Effector CD4-positive, alpha-beta T cell (primary cell): ENCODE measurements around the gene PDSS2.
"Not testable (repeated sequence)": the region's sequence is repeated elsewhere in the genome, so short reads cannot be mapped to it uniquely, and the experiment has no call there.

ENCODE experiments used
- DNase-seq: peaks from one replicate; pipeline ENCODE4 v3.0.0-alpha.2; 2020
- total RNA-seq: gene quantifications from one replicate; lab custom pipeline; 2026; lab: John Stamatoyannopoulos, UW

PDSS2 gene, protein sequence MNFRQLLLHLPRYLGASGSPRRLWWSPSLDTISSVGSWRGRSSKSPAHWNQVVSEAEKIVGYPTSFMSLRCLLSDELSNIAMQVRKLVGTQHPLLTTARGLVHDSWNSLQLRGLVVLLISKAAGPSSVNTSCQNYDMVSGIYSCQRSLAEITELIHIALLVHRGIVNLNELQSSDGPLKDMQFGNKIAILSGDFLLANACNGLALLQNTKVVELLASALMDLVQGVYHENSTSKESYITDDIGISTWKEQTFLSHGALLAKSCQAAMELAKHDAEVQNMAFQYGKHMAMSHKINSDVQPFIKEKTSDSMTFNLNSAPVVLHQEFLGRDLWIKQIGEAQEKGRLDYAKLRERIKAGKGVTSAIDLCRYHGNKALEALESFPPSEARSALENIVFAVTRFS
- 14.1 reads per million, percentile 39 among the genes with 10 or more reads in this experiment for total RNA-seq

DNA sequence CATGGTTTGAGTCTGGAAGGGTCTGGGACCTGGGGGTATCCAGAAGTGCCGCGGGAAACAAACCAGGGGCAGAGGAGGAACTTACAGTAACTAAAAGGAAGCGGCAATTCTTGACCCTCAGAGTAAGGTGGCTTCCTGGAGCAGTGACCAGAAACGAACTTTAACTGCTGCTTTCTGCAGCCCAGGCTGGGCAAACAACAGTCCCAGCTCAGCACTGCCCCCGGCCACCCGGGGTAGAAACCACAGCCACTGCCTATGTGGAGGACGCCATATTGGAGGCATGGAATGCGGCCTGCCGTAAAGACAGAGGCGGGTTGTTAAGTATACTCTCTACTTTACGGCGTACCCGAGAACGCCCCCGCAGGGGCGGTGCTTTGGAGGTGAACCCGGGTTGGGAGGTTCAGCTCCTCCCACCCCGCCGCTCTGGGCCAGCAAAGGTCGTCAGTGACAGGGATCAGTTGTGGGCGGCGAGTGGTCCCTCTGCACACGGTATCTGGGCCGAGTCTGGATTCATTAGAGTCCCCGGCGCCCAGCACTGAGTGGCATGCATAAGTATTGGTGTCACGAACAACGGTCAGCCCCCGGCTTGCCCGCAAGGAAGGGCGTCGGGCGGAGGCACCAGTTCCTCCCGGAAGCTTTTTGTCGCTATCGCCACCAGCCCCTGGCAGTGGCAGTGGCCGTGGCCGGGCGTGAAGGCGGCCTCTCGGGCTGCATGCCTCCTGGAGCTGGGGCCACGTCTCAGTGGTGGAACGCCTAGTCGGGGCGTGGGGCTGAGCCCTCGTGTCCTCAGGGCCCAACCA, at the start of gene PDSS2:
TSS of gene PDSS2 (minus strand) at position 282 of the 800 bp plus-strand sequence. CDS start at position 3, 279 bp downstream.
- DNase-seq: peak; percentile 96

DNA sequence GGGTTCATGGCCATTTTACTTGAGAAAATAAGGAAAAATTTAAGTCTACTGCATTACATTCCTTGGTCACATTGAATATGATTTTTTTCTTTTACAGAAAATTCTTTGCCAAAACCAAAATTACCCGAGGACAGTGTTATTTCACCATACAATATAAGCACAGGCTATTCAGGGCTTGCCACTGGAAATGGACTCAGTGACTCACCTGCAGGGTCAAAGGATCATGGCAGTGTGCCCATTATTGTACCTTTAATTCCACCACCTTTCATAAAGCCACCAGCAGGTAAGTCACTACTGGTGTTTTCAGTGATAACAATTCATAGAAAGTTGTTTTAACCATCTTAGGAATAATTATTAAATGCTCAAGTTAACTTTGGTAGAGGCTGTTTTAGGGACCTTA, 46.8 kb upstream of the PDSS2 start:
- no peak for DNase-seq

DNA sequence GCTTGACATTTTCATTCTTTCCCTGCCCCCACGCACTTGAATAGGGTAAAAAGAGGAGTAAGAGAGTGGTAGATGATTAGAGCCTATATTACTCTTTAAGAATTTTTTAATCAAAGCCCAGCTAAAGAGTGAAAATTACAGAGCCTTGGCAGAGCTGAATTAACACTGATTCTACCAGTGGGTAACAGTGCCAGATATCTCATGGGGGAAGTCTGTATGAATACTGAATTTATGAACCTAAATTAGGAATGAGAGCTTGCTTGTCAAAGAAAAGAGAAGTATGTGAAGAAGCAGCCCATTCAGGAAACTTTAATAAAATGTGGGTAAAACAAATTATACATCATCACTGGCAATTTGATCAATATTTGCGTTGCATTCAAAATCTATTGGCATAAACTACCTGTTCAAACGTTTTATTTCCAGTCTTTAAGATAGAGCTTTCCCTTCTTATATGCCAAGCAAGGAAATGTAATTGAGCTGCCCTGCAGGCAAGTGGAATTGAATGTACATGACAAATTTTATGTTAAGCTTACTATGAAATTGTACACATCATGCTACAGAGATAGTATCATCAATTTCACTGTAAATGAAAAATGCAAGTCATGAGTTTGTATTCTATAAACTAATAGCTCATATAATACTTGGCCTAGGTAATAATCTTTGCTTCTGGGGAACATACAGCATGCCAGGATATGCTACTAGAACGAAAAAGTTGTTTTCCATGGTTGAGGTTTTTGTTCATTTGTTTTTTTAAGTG, 45.1 kb upstream of the PDSS2 start:
- no peak for DNase-seq

DNA sequence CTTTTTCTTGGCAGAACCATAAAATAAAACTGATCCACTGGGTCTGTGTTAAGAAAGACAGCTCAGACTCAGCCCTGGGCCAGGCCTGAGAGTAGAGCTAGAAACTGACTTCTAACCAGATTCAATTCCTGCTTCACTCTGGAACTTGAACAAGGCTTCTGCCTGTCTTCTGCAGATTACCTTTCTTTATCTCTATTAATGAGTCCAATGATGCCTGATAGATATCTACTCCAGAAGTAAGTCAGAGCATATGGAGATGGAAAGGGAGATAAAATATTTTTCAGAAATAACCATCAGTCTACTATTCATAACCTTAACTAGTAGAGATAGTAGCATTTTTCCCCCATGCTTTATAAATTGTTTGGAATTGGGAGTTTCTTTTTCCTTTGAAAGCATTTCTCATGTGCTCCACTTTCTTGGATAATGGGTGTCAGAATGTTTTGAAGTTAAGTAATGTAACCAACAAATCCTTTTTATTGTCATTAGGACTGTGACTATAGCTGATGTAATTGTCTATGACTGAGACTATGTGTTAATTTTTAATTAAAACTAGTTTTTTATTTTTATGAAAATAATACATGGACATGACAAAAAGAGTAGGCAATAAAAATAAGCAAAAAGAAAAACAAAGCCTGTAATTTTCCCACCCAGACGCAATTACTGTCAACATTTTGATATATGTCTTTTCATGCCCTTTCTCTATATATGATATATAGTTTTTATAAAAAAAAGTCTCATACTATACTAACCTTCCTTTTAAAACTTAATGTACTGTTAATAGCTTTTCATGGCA, 37.7 kb upstream of the PDSS2 start:
- DNase-seq: no peak

DNA sequence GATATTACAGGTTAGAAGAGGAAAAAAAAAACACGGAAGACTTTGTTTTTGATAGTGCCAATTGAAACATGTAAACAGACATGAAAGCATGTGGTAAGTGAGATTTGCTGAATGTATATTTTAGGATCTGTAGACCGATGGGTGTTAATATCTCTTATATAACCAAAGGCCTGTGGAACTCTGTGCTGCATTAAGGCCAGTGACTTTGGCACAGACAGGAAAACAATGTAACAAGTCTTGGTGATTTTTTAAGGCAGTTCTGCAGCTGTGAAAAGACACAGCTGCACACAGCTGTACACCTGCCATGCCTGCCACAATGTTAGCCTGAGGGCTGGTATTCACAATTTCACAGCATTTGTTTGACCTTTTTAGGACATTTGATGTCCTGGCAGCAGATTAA, 36.6 kb upstream of the PDSS2 start:
- DNase-seq: no peak

DNA sequence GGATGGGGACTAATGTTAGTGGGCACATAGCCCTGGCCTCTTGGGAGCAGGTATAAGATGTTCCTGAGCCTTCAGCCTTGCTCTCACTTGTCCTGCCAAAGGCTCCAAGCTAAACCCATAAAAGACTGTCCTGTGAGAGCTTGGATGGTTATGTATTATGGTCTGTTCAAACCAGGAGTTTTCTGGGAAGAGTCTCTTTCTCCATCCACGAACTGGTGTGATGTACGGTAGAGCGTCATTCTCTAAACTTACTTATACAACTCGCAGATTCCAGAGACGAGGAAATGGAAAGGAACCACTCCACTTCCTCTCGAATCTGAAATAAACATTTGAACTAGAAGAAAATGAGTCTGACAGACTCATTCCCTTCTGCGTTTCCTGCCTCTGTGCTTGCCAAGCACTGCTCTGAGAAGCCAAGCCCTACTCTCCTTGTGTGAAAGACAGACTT, 35.9 kb upstream of the PDSS2 start:
- no peak for DNase-seq

DNA sequence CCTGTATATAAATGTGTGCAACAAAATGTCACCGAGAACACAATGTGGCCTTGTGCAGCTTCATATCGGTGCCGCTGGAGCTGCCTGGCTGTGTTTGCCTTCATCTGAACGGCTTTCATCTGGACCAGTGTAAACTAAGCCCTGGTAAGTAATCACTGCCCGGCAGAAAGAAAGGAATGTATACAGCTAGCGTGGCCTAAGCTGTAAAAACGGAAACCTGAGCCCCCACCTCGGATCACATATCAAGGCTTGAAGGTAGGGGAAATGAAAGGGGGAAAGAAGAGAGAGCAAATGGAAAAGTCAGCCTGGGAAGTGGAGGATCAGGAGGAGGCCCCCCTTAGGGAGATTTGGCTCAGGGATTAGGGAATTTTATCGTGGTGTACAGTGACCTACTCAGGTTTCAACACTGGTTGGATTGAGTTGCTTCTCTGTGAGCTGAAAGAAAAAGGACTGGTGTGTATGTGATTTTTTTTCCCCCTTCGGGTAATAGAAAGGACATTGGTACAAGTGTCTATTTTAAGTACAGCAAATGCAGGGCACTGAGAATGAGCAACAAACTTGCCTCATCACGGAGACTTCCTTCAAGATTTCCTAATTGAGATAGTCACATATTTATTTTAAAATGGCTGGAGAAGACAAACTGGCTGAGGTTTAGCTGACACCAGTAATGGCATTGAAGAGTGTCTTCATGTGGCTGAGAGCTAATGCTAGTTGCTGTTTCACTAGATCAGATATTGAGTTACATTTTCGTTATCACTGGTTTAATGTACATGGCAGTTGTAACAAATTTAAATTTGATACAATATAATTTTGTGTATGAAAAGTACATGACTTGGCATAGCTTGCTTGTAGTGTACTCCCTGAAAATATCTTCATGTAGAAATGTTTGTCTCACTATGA, 34.0 kb upstream of the PDSS2 start:
- no peak for DNase-seq

DNA sequence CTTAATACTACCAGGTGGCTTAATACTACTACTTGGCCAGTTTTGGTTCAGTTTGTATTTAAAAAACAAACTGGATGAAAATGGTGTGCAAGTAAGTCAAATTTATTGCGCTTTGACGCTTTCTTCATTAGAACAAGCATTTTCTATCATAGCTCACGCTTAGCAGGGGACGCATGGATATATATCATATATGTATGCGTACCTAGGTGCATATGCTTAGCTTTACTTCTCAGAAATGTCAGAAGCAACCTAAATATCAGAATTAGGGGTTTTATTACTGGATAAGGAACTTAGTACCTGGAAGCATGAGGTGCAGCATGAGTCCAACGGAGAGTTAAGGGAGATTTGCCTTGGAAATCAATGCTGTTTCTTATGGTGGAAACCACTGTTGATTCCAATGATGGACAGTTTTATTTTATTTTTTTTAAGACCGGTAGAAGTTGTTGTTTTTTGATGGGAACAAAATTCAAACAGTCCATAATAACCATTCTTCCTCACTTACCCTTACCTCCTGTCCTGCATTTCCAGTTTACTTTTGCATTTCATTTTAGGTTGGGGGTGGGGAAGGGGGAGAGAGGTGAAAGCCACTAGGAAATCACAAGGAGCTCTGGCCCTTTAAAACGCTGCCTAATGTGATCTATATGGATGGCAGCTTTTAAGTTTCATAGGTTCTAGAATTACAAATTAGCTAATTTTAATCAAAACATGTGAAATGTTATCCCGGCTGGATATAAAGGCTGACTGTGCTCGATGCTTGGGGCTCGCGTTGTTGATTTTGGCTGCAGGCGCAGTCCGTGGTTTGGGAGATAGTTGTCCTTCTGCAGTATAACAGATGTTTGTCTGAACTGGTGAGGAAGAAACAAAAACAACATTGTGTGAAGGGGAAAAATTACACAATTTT, 32.6 kb upstream of the PDSS2 start:
- no peak for DNase-seq

DNA sequence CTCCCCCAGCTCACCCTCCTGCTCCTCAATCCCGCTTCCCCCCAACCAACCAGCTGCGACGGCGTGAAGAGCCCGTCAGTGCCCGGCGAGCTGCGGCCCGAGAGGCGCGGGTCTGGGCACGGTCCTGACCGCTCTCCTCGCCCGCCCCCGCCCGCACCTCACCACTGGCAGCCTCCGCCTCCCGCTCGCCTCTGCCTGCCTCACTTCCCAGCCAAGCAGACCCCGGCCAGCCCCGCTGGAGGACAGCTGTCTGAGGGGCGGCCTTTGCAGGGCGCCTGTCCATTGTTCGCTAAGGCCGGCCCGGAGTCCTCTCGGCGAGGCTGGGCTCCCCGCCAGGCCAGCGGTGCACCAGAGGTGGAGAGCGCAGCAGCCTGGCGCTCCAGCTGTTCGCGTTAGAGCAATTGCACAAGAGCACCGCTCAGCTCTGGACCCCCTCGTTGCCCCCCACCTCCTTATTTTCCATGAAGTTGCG, 31.8 kb upstream of the PDSS2 start:
- DNase-seq: no peak

DNA sequence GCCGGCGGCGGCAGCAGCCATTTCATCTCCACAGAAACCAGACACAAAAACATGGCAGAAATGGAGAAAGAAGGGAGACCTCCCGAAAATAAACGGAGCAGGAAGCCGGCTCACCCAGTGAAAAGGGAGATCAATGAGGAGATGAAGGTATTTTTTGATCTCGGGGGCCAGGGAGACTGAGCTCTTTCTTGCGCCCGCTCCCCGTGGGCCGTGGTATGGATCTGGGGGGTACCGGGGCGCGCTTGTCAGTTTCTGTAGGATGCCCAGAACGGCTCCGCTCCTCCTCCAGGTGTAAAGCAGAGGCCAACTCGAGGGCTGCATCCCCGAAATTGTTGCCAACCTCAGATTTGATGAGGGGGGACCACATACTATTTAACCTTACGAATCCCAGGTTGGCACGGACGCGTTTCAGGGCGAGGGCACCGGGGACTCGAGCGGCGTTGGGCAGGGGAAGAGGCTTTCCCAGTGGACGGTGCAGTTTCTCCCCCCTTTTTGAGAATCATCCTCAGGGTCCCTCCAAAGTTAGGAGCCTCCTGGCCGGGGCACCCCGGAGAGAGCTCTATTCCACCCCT, 31.3 kb upstream of the PDSS2 start:
- no peak for DNase-seq

DNA sequence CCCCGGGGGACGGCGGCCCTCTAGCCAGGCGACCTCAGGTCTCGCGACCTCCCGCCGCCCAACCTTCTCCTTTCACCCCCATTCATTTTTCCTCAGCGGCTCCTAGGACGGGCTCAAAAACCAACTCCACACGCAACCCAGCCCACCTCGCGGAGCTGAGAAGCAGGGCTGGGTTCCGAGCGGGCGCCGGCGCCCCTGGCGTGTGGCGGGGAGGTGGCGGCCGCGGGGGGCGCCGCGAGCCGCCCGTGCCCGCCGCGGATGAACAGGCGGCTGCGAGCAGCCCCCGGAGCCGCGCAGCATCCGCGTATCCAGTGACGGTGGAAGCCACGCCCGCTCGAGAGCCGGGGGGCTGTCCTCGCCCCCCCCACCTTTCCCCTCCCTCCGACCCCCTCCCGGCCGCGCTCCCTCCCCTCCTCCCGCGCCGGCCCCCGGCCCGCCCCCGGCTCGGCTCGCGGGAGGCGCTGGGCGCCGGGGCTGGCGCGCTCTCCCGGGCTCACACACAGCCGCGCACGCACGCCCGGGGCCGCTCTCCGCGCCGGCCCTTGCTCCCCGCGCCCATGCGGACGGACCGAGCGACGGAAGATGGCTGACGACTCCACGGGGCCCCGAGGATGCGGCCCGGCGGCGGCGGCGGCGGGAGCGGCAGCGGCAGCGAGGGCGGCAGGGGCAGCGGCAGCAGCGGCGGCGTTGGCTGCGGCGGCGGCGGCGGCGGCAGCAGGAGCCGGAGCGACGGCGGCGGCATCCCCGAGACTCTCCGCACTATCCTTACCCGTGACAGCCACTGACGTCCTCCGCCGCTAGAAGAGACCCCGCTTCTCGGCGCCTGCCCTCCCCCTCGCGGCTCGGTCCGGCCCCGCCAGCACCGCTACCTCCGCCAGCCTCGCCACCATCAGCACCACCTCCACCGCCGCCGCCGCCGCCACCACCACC, 30.5 kb upstream of the PDSS2 start, which contains the start of gene SOBP:
TSS of gene SOBP (plus strand) at position 482 of the 930 bp plus-strand sequence. CDS start 500 bp downstream, outside the sequence.
- peak; percentile 7 for DNase-seq

DNA sequence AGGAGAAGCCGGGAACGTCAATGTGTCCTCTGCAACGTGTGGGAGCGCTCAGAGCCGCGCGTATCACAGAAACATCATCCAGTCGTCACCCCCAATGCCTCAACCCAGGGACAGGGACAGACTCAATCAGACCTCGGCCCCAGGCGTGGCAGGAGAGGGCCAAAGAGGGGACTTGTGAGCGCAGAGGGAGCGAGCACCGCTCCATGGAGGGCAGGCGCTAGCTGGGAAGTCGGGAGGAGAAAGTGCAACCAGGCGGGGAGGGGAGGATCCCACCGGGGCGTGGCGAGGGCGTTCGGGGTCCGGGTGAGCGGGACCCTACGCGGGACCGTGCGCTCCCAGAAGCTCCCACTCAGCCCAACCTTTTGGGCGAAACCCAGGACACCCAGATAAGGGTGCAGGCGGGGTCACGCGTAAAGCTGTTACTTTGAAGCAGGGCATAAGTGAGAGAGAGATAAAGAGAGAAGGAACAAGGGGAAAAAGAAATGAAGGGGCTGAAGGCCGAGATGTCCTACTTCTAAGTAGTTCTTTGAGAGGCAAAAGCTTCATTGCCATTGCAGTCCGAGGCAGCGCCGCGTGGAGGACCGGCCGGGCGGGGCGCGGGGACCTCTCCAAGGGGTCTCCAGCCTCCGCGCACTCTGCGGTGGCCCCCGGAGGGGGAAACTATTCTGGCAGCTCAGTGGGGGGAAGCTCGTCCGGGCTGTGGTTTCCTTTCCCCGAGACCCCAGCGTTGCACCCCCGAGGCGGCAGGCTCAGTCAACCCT, 29.7 kb upstream of the PDSS2 start:
- no peak for DNase-seq

DNA sequence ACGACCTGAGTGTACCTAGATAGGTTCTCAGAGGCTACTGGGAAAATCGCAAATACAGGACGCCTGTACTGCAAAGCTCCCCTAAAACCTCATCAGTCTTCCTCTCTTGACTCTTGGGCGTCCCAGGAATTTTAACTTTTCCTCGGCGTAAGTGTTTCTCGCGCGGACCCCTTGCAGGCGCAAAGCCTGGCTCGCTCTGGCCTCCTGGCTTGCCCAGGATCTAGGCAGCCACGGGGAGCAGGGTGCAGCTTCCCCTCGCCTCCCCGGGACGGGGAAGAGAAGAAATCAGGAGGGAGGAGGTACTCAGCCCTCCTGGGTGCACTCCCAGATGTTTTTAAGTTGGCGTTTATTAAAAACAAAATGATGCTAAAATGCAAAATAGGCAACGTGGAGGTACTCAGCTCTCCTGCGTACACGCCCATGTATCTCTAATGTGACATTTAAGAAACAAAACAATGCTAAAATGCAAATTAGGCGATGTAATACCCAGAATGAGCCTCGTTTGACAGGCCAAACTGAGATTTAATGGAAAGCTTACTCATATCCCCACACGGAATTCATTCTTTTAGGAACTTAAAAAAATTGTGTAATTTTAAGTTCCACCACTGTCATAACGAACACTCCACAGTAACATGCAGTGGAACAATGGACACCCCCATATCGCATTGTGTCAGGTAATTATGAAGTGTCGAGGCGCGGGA, 29.0 kb upstream of the PDSS2 start:
- no peak for DNase-seq

DNA sequence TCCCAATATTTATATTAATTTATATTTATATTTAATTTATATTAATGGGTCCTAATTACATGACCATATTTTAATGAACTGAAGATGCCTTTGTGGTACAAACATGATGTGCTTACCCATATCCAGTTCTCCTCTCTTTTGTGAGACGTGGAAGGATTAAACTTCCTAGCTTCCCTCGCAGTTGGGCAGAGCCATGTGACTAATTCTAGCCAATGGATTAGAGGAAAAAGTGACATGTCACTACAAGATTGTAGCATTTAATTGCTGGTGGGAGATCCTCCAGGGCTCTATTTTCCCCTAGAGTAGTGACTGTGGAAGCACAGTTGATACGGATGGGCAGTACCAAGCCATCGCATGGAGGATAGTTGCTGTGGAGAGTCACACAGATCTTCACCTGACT, 25.8 kb upstream of the PDSS2 start:
- no peak for DNase-seq

DNA sequence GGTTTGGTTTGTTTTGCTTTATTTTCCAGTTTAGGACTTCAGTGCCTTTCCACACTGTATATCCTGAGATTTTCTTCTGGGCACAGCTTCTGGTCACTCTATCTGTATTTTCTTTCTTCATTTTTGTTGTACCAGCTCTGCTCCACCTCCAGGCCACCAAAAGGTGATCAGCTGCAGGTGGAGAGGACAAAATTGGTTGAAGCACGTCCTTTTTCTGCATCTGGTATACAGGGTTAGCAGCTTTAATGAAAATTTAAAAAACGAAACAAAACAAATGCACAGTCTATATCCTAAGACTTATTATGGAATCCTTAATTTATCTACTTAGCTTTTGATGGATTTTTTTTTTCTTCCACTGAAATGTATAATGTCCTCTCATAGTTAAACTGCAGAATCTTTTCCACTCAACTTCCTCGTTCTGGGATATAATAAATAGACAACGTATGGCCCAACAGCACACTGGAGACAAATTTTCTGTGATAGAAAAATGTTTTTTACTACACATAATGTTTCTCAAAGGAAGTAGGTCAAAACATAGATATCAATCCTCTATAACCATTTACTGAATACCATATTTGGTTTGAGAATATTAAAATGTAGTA, 19.8 kb upstream of the PDSS2 start:
- DNase-seq: no peak

DNA sequence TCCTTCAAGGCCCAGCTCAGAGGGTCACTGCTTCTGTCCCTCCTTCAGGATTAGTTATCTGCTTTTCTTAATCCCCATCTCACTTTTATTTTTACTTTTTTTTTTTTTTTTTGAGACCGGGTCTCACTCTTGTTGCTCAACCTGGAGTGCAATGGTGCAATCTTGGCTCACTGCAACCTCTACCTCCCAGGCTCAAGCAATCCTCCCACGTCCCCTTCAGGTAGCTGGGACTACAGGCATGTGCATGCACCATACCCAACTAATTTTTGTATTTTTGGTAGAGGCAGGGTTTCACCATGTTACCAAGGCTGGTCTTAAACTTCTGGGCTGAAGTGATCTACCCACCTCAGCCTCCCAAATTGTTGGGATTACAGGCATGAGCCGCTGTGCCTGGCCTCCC, 16.5 kb upstream of the PDSS2 start:
- not testable (repeated sequence) for DNase-seq
